Retinal pigment epithelial cell (primary cell): ENCODE results near the gene SGCA.

ENCODE experiments used
- DNase-seq: peaks from one replicate; pipeline ENCODE4 v3.0.0-alpha.2; 2010; ENCODE audit warnings: low read depth
- H3K4me3 ChIP-seq: 2 replicates; pipeline ENCODE4 v1.5.1; 2011; ENCODE audit warnings: mild to moderate bottlenecking, low read length, control low read depth, moderate library complexity
- TF ChIP-seq, protein P1 (sequence below): conservative IDR thresholded peaks from 2 replicates; pipeline ENCODE4 v1.5.1; 2011; ENCODE audit warnings: low read depth, low read length, control low read depth, inconsistent platforms

SGCA gene

DNA sequence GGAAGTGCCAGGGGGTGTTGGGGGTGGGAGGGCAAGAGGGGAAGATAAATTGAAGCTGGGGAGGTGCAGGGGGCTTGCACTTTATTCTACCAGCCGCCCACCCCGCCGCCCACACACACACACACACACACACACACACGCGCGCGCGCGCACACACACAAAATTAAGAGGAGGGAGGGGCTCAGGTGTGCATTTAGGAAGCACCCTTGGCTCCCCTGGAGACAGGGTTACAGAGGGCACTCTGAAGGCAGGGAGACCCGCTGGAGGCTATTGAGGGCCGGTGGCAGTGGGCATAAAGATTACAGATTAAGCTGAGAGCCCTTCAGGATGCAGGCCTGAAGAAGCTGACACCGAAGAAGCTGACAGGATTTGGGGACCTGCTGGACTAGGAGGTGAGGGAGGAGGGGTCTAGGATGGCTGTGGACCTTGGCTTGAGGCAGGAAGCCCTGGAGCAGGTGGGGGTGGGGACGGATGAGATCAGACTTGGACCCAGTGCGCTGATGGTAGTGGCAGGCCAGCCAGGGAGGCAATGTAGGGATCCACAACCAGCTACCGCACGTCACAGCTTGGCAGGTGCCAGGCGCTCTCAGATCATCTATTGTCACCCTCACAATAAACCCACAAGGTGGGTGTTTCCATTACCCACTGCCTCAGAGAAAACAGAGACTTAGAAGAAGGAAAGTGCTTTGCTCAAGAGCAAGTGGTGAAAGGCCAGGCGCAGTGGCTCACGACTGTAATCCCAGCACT, 35.1 kb upstream of the SGCA start:
- TF ChIP-seq, protein P1, sequence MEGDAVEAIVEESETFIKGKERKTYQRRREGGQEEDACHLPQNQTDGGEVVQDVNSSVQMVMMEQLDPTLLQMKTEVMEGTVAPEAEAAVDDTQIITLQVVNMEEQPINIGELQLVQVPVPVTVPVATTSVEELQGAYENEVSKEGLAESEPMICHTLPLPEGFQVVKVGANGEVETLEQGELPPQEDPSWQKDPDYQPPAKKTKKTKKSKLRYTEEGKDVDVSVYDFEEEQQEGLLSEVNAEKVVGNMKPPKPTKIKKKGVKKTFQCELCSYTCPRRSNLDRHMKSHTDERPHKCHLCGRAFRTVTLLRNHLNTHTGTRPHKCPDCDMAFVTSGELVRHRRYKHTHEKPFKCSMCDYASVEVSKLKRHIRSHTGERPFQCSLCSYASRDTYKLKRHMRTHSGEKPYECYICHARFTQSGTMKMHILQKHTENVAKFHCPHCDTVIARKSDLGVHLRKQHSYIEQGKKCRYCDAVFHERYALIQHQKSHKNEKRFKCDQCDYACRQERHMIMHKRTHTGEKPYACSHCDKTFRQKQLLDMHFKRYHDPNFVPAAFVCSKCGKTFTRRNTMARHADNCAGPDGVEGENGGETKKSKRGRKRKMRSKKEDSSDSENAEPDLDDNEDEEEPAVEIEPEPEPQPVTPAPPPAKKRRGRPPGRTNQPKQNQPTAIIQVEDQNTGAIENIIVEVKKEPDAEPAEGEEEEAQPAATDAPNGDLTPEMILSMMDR: no peak
- no peak for DNase-seq
- no peak overlapping the region for H3K4me3 ChIP-seq

DNA sequence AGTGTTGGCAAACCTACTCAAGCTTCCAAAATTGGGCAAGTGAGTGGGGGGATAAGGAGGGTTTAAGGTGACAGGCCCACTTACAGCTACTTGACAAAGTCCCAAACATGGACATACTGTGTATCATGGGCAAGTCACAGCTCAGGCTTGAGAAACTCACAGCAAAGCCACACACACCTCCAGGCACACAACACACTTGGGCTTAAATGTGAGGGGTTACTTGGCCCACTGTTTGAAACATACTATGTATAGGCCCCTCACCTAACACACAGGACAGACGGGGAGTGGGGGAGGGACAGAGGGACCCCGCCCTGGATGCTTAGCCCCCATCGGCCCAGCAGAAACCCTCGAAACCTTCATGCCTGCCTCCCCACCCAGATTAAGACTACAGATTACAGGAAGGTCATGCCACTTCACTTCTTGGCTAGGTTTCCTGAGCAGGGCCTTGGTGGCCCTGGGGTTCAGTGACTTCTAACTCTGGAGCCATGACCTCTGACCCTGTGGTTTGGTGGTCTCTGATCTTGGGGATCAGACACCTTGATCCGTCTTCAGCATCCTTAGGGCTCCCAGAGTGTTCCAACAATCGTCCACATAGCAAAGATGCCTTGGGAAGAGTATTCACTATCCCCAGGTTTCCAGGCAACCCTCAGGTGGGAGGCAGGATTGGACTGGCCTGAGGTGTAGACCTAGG, 33.6 kb upstream of the SGCA start:
- no peak overlapping the region for H3K4me3 ChIP-seq
- DNase-seq: no peak
- TF ChIP-seq, protein P1: no peak

DNA sequence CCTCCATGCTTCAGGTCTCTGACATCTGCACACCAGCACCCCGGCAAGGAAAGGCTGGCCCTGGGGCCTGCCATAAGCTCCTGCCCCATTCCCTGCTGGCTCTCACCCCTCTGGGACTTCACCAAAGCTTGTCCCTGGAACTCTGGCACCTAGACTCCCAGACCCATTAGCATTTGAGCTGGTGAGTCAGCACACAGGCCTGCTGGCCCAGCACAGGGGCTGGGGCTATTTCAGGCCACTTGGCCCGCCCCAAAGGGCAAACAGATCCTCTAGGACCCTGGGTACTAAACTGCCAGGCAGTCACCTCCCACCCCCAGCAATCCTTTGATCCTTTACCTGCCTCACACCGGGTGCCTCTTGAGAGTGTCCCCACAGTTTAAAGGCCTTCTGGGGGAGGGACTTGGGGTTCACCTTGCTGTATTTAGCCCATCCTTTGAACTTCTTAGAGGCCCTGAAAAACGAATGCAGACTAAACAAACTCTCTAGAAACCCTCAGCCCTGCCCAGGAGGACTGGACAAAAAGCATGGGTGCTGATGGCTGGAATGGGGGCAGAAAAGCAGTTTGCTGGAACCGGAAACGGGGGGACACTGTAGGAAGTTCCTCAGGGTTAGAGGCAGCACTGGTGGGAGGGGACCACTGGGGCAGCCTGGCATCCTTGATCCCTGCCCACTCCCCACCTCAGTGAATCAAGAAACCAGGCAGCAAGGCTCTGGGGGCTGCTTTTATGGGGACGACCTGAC, 32.6 kb upstream of the SGCA start:
- TF ChIP-seq, protein P1: no peak
- no peak overlapping the region for H3K4me3 ChIP-seq
- no peak for DNase-seq

DNA sequence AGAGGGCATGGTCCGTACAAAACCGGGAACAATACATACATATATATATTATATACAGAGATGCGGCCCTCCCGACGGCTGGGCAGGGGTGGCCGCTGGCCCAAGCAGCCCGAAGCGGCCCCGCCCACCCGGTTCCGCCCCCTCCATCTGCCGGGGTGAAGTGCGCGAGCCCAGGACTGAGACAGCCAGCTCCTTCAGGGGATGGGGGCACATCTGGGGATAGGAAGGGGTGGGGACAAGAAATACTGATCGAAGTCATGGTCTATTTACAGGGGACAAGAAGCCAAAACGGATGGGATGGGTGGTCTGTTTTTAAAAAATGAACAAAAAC, 32.1 kb upstream of the SGCA start:
- no peak for DNase-seq
- TF ChIP-seq, protein P1: no peak
- no peak overlapping the region for H3K4me3 ChIP-seq

DNA sequence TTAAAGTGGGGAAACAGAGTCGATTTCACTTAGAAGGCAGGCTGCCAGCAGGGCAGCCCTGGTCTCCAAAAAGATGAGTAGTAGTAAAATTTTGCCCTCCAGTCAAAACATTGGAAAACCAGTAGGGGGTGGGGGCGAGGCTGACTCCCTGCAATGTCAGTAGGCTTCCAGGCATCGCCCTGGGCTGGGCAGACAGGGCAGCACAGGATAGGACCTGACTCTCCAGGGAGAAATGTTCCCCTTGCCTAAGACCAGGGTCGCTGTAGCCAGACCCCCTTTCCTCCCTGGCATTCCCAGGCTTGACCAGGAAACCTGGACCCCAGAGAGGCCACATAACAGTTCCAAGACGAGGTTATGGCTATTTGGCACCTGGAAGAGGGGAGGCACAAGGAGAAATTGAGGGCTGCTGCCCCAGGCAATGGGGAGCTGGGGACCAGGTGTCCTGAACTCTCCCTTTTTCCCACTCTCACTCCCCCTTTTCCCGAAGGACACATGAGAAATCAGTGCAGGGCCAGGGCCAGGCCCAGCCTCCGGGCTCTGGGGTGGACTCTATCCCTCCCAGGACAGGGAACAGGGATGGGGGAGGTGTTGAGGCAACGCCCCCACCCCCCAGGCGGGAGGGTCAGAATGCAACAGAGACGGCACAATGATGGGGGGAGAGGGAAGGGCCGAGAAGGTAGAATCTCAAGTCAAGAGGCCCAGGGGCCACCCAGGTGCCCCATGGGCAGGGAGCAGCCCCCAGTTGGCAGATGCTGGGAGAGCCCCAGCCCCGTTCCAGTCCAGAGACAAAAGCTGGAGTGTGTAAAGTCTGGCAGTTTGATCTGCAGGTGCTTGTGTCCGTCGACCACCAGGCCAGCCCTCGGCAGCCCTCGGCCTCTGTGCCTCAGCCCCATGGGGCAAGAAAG, 31.3 kb upstream of the SGCA start:
- no peak for DNase-seq
- TF ChIP-seq, protein P1: no peak
- H3K4me3 ChIP-seq: no peak overlapping the region

DNA sequence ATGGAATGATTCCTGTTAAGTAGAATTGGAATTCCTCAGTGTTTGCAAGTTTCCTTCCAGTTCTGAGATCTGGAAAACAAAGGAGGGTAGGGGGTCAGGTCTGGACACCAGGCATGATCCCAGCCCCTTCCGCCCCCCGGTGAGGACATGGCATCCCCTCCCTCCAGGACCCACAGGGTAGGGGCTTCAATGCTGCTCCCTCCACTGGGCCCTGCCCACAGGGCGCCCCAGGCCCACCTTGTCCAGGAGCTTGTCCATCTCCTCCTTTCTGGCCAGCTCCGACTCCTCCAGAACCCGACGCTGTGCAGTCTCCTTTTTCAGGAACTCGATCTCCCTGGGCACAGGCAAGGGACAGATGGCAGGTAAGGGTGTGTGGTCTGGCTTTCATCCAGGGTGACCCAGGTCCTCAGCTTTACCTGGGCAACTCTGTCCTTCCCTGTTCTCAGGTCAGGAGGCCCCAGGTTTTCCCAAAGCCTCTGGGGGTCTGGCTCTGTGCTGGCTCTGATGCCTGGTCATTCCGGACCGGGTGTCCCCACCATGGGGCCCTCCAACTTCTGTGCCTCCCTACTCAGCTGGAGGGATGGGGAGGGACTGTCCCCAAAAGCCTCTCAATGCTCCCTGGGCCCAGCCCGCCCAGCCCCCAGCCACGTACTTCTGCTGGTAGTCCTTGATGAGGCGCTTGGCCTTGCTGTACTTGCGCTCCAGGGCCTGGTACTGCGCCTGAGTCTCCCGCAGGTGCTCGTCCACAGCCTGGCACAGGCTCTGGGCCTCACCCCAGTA, 30.3 kb upstream of the SGCA start:
- no peak overlapping the region for H3K4me3 ChIP-seq
- TF ChIP-seq, protein P1: no peak
- DNase-seq: no peak
